HG03558 (cell line): ENCODE measurements around the gene CHI3L1.

ENCODE experiments used
- ATAC-seq: cut with Tn5 transposase; IDR thresholded peaks from one replicate; pipeline ENCODE4 v1.9.1; 2021; ENCODE audit warnings: moderate number of reproducible peaks; ENCODE audit not compliant: unreplicated experiment; ENCODE audit errors: extremely low read depth

CHI3L1 gene

GRCh38 chr1:203182387-203182953 lies 4.0 kb downstream of the CHI3L1 start:
- ATAC-seq, result no peak

- no peak for ATAC-seq
Observed at GRCh38 chr1:203181586-203182386, 4.7 kb downstream of the CHI3L1 start.

GRCh38 chr1:203180611-203181330 lies 5.7 kb downstream of the CHI3L1 start:
- no peak for ATAC-seq

- no peak for ATAC-seq
Observed at GRCh38 chr1:203179667-203180005, 6.9 kb downstream of the CHI3L1 start.

- no peak for ATAC-seq
Observed at GRCh38 chr1:203178821-203179666, 7.5 kb downstream of the CHI3L1 start.

GRCh38 chr1:203178083-203178482 lies 8.4 kb downstream of the CHI3L1 start:
- no peak for ATAC-seq

- no peak for ATAC-seq
Observed at GRCh38 chr1:203177470-203178039, 8.9 kb downstream of the CHI3L1 start.

- no peak for ATAC-seq
Observed at GRCh38 chr1:203177036-203177405, 9.5 kb downstream of the CHI3L1 start.

- ATAC-seq, result no peak
Observed at GRCh38 chr1:203176273-203177035, 10.1 kb downstream of the CHI3L1 start.

- ATAC-seq, result no peak
Observed at GRCh38 chr1:203175827-203176241, 10.7 kb downstream of the CHI3L1 start.

GRCh38 chr1:203175237-203175826 lies 11.2 kb downstream of the CHI3L1 start, which contains the start of gene MYBPH:
Gene MYBPH, minus strand, starts transcription at chr1:203175826. Its CDS starts 71 bp downstream, at chr1:203175755.
- no peak for ATAC-seq

GRCh38 chr1:203174324-203174985 lies 12.0 kb downstream of the CHI3L1 start:
- ATAC-seq, result no peak

GRCh38 chr1:203173566-203173965 lies 12.9 kb downstream of the CHI3L1 start:
- ATAC-seq, result peak; percentile 84

- ATAC-seq, result no peak
Observed at GRCh38 chr1:203173011-203173555, 13.4 kb downstream of the CHI3L1 start.

GRCh38 chr1:203172184-203173010 lies 14.1 kb downstream of the CHI3L1 start:
- ATAC-seq, result no peak

GRCh38 chr1:203171341-203172183 lies 14.9 kb downstream of the CHI3L1 start:
- no peak for ATAC-seq
